ENCODE data around the gene TXNDC12. TPM values are rescaled to one million over a fixed set of nuclear protein-coding genes. Genes with fewer than 3 reads are reported as not detected.
A peak's percentile ranks its signal among the peaks of the same experiment; 100 is the strongest.

The TXNDC12 gene
- total and polyA plus RNA-seq, 9 of the 15 experiments (the other 6 are each of a cell fraction or from before 2014, with no cell fraction given): 17.0 to 60.8 (median 37.8) TPM

- no peak for TF ChIP-seq RAD51 (IDR thresholded peaks at IDR 0.05; ENCODE audit: borderline replicate concordance, low read depth)
- no peak for TF ChIP-seq TCF15 (CRISPR knock-in tag; IDR thresholded peaks at IDR 0.05)
- TF ChIP-seq TRIM25 (IDR thresholded peaks at IDR 0.05; ENCODE audit: borderline replicate concordance): no peak
- TF ChIP-seq, protein P1, sequence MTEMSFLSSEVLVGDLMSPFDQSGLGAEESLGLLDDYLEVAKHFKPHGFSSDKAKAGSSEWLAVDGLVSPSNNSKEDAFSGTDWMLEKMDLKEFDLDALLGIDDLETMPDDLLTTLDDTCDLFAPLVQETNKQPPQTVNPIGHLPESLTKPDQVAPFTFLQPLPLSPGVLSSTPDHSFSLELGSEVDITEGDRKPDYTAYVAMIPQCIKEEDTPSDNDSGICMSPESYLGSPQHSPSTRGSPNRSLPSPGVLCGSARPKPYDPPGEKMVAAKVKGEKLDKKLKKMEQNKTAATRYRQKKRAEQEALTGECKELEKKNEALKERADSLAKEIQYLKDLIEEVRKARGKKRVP (CRISPR knock-in tag; IDR thresholded peaks at IDR 0.05): no peak
- TF ChIP-seq, protein P2, sequence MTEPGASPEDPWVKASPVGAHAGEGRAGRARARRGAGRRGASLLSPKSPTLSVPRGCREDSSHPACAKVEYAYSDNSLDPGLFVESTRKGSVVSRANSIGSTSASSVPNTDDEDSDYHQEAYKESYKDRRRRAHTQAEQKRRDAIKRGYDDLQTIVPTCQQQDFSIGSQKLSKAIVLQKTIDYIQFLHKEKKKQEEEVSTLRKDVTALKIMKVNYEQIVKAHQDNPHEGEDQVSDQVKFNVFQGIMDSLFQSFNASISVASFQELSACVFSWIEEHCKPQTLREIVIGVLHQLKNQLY (CRISPR knock-in tag; conservative IDR thresholded peaks at IDR 0.05): no peak
- TF ChIP-seq, protein P3, sequence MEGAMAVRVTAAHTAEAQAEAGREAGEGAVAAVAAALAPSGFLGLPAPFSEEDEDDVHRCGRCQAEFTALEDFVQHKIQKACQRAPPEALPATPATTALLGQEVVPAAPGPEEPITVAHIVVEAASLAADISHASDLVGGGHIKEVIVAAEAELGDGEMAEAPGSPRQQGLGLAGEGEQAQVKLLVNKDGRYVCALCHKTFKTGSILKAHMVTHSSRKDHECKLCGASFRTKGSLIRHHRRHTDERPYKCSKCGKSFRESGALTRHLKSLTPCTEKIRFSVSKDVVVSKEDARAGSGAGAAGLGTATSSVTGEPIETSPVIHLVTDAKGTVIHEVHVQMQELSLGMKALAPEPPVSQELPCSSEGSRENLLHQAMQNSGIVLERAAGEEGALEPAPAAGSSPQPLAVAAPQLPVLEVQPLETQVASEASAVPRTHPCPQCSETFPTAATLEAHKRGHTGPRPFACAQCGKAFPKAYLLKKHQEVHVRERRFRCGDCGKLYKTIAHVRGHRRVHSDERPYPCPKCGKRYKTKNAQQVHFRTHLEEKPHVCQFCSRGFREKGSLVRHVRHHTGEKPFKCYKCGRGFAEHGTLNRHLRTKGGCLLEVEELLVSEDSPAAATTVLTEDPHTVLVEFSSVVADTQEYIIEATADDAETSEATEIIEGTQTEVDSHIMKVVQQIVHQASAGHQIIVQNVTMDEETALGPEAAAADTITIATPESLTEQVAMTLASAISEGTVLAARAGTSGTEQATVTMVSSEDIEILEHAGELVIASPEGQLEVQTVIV (CRISPR knock-in tag; IDR thresholded peaks at IDR 0.05; ENCODE audit: borderline replicate concordance): no peak
- TF ChIP-seq BRD4 (IDR thresholded peaks at IDR 0.05): 0 out of 2 replicates have a peak, but pooled peaks have one; percentile 0
- TF ChIP-seq ELF1 (tag; IDR thresholded peaks at IDR 0.05): no peak
- peak; percentile 69 for TF ChIP-seq CBFA2T3 (IDR thresholded peaks at IDR 0.05)
- TF ChIP-seq ZNF778 (CRISPR knock-in tag; IDR thresholded peaks at IDR 0.05): no peak
- TF ChIP-seq HDAC1 (IDR thresholded peaks at IDR 0.05): 0 out of 4 replicates have a peak, but pooled peaks of 1 of the 2 experiments have one; percentile 25
- no peak for TF ChIP-seq ZNF431 (CRISPR knock-in tag; IDR thresholded peaks at IDR 0.05)
- TF ChIP-seq HIVEP1 (CRISPR knock-in tag; IDR thresholded peaks at IDR 0.05): no peak
- TF ChIP-seq MTA1 (IDR thresholded peaks at IDR 0.05; ENCODE audit: borderline replicate concordance): no peak
- no peak for TF ChIP-seq GATAD2A (IDR thresholded peaks at IDR 0.05)
- no peak for TF ChIP-seq FOXA1 (IDR thresholded peaks at IDR 0.05; ENCODE audit: borderline replicate concordance)
- TF ChIP-seq, protein P4, sequence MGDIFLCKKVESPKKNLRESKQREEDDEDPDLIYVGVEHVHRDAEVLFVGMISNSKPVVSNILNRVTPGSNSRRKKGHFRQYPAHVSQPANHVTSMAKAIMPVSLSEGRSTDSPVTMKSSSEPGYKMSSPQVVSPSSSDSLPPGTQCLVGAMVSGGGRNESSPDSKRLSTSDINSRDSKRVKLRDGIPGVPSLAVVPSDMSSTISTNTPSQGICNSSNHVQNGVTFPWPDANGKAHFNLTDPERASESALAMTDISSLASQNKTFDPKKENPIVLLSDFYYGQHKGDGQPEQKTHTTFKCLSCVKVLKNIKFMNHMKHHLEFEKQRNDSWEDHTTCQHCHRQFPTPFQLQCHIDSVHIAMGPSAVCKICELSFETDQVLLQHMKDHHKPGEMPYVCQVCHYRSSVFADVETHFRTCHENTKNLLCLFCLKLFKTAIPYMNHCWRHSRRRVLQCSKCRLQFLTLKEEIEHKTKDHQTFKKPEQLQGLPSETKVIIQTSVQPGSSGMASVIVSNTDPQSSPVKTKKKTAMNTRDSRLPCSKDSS (IDR thresholded peaks at IDR 0.05; ENCODE audit: low read depth, partially characterized antibody): no peak
- TF ChIP-seq ERF (CRISPR knock-in tag; IDR thresholded peaks at IDR 0.05): no peak
- peak; percentile 45; the same call in 1 of the 2 replicates for TF ChIP-seq ARID1B (IDR thresholded peaks at IDR 0.05)
- TF ChIP-seq NCOA1 (IDR thresholded peaks at IDR 0.05; ENCODE audit: low read depth): no peak
- TF ChIP-seq ZNF780A (CRISPR knock-in tag; IDR thresholded peaks at IDR 0.05): no peak
- TF ChIP-seq HMGN3 (IDR thresholded peaks at IDR 0.05; ENCODE audit: borderline replicate concordance, extremely low read depth, insufficient read length, low read depth, low read length): no peak
Measured at GRCh38 chr1:52054496-52055065, 410 bp downstream of the TXNDC12 start (continued).
